Embryonic facial prominence (tissue), 1 donor: Measurements from ENCODE around the gene TPTE.
"Not testable (repeated sequence)": the region's sequence is repeated elsewhere in the genome, so short reads cannot be mapped to it uniquely, and the experiment has no call there.

Source experiments
- DNase-seq: peaks from one replicate; pipeline ENCODE4 v3.0.0-alpha.2; 2016; ENCODE audit errors: extremely low spot score

TPTE gene

GRCh38 chr21:10521091-10521598 is at the start of gene TPTE:
TPTE (plus strand) TSS chr21:10521583; CDS start chr21:10538724, 17,141 bp downstream.
- DNase-seq = no peak

DNA sequence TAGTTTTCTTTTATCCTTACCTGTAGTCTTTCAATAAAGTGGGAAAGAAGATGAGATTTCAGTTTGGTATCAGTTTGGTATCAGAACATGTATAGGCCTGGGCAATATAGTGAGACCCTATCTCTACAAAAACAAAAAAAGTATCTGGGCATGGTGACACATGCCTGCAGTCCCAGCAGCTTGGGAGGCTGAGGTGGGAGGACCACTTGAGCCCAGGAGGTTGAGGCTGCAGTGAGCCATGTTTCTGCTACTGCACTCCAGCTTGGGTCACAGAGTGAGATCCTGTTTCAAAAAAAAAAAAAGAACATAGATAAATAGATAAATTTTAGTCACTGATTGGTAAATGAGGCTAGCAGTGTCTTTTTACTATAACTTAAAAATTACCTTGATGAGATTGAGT is 49.4 kb upstream of the TPTE start:
- not testable (repeated sequence) for DNase-seq

DNA sequence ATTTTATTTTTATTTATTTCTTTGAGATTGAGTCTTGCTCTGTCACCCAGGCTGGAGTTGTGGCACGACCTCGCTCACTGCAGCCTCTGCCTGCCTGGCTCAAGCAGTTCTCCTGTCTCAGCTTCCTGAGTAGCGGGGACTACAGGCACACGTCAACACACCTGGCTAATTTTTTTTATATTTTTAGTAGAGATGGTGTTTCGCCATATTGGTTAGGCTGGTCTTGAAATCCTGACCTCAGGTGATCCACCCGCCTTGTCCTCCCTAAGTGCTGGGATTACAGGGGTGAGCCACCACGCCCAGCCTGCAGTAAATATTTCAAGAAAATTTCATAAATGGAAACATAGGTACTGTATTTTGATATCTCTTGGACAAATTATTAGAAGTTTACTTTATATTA is 43.6 kb upstream of the TPTE start:
- not testable (repeated sequence) for DNase-seq

GRCh38 chr21:10479875-10480274 is 41.5 kb upstream of the TPTE start:
- DNase-seq = not testable (repeated sequence)

GRCh38 chr21:10484864-10485263 is 36.5 kb upstream of the TPTE start:
- not testable (repeated sequence) for DNase-seq

- not testable (repeated sequence) for DNase-seq
Measured at GRCh38 chr21:10490453-10490852, 30.9 kb upstream of the TPTE start.

DNA sequence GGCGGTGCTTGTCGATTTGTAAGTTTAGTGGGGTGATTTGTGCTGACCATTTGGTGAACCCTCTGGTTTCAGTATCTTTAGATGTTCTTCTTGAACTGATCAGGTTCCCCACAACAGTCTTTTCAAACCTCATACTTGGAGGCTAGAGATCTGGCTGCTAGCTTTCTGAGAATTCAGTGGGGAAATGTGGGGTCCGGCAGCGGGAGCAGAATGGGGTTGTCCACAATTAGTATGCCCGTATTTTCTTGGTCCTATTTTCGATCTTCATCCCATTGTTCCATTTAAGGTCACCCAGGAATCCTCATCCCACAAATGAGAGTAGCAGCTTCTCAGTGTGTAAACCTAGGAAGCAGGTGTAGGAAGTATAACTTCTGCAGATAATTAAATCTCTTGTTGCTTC is 10.3 kb upstream of the TPTE start:
- no peak for DNase-seq

DNA sequence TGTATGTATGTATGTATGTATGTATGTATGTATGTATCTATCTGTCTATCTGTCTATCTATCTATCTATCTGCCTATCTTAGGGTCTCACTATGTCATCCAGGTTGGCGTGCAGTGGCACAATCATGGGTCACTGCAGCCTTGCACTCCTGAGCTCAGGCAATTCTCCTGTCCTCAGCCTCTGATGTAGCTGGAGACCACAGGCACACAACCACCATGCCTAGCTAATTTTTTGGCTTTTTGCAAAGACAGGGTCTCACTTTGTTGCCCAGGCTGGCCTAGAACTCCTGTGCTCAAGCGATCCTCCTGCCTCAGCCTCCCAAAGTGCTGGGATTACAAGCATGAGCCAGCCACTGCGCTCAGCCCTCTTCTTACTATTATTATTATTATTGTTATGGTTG is 4.5 kb upstream of the TPTE start:
- not testable (repeated sequence) for DNase-seq

DNA sequence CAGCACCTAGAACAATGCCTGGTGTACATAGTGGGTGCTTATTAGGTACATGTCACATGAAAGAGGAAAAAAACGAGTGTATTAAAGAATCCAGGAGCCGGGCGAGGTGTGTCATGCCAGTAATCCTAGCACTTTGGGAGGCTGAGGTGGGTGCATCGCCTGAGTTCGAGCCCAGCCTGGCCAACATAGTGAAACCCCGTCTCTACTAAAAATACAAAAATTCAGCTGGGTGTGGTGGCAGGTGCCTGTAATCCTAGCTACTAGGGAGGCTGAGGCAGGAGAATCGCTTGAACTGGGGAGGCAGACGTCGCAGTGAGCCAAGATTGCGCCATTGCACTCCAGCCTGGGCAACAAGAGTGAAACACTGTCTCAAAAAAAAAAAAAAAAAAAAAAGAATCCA is 3.5 kb upstream of the TPTE start:
- DNase-seq = not testable (repeated sequence)

GRCh38 chr21:10521835-10522500 is 585 bp downstream of the TPTE start:
- not testable (repeated sequence) for DNase-seq

GRCh38 chr21:10539956-10540355 is 18.6 kb downstream of the TPTE start:
- DNase-seq = no peak

- not testable (repeated sequence) for DNase-seq
Measured at GRCh38 chr21:10544376-10544775, 23.0 kb downstream of the TPTE start.

DNA sequence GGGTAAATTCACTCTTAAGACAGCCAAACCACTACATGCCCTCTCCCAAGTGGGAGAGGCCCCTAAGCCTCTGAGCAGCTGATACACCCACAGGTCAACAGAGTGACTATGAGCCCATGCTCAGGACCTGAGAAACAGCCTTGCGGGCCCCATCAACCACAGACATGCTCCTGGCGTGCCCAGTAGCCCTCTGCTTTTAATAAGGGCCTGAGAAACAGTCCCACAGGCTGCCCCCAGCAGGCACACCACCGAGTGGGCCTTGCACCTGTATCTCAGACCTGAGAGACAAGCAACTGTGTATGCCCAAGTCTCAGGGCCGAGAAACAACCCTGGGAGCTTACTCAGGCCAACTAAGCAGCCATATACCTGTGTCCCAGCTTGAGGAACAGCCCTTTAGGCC is 26.5 kb downstream of the TPTE start:
- not testable (repeated sequence) for DNase-seq

GRCh38 chr21:10548331-10548954 is 27.1 kb downstream of the TPTE start:
- DNase-seq = not testable (repeated sequence)

GRCh38 chr21:10570803-10571202 is 49.4 kb downstream of the TPTE start:
- not testable (repeated sequence) for DNase-seq

DNA sequence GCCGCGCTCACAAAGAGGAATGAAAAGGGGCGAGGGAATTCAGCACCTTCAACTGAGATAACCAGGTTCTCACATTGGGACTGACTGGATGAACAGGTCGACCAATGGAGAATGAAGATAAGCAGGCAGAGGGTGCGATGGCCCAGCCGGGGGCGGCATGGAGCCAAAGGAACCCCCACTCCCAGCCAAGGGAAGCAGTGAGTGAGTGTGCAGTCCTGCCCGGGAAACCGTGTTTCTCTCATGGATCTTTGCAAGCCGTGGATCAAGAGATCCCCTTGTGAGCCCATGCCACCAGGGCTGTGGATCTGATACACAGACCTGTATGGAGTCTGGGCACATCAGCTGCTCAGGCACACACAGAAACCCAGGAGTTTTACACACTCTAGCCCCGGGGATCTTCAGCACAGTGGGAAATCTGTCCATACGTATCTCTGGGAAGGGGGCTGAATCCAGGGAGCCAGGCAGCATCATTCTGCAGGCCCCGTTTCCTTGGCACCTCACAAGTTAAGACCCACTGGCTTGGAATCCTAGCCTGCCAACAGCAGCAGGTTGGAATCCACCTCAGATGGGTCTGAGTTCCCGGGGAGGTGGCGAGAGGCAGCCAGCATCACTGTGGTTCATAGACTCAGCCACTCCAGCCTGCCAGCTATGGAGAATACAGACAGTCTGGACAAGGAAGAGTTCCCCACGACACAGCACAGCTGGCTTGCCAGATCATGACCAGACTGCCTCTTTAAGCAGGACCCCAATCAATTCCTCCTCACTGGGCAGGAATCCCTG is 53.3 kb downstream of the TPTE start:
- not testable (repeated sequence) for DNase-seq

DNA sequence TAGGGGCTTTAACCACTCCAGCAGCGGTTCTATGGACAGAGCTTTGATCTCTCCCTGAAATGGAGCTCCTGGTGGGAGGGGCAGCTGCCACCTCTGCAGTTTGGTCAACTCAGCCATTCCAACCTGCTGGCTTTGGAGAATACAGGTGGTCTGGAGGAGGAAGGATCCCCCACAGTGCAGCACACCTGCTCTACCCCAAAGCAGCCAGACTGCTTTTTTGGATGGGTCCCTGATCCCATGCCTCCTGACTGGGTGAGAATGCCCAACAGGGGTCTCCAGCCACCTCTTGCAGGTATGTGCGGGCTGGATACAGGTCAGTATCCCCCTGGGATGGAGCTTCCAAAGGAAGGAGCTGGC is 53.9 kb downstream of the TPTE start:
- no peak for DNase-seq

DNA sequence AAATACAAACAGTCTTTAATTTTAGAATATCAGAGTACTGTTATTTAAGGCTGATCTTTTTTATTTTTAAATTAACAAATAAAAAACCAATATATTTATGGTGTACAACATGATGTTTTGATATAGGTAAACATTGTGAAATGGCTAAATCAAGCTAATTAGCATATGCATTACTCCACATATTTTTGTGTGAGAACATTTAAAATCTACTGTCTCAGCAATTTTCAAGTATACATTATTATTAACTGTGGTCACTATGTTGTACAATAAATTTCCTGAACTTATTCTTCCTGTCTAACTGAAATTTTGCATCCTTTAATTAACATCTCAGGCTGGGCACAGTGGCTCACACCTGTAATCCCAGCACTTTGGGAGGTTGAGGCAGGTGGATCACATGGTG is 57.5 kb downstream of the TPTE start:
- DNase-seq = not testable (repeated sequence)

DNA sequence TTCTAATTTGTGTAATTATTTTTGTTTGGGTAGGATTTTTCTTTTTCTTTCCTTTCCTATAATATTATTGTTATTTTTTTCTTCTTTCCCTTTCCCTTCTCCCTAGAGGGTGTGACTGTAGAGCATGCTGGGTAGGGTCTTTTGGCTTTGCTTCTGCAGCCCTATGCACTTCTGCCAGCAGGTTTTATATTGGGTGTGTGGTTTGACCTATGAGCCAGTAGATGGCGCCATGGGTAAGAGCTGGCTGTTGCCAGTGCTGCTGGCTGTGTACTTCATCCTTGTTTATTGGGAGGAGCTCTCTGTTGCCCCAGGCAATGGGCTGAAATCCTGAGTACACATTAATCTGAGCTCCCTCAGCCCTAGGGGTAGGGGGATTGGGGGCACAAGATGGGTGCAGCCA is 67.7 kb downstream of the TPTE start:
- DNase-seq = not testable (repeated sequence)

- DNase-seq = not testable (repeated sequence)
Measured at GRCh38 chr21:10607074-10607473, 85.7 kb downstream of the TPTE start.

DNA sequence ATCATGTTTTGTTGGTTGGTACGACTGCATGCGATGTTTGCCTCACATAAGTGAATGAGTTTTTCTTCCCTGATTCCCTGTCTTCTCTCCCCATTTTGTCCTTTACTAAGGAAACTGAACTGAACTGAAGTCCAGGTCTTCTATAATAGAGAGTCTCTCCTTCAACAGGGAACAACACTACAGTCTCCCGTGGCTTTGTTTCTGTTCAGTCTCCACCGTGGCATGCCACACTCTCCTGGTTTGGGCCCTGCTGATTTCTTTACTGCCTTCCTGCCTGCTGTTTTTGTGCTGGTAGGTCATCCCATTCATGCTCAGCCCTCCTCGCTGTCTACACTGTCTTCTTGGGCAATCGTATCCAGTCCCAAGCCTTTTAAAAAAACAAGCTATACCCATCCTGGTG is 92.9 kb downstream of the TPTE start:
- not testable (repeated sequence) for DNase-seq

DNA sequence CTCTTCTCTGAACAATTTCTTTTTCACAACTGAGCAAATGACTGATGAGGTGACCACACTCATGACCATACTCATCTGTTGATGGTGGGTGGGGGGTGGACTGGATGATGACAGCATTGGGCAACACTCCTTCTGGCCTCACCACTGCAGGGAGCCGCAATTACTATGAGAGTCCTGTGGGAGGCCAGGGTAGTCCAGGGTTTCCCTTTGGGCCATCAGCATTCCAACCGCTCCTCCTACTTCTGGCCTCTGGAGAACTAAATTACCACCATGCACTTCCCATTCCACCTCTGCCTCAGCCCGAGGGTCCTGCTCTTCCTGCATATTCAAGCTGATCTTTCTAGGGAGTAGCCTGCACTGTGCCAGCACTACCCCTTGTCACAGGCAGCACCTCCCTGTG is 94.7 kb downstream of the TPTE start:
- not testable (repeated sequence) for DNase-seq
